Progenitor cell of endocrine pancreas (in vitro differentiated cells): Measurements from ENCODE around the gene HSPA5. TPM values are rescaled to one million over a fixed set of nuclear protein-coding genes. Genes with fewer than 3 reads are reported as not detected.
"Not testable (repeated sequence)": the region's sequence is repeated elsewhere in the genome, so short reads cannot be mapped to it uniquely, and the experiment has no call there.

Experiments
- DNase-seq: peaks from one replicate; pipeline ENCODE4 v3.0.0; 2021; ENCODE audit warnings: low spot score; ENCODE audit not compliant: unreplicated experiment
- H3K27ac Mint-ChIP-seq: 2 replicates; pipeline ENCODE4 v1.8.0; 2021; ENCODE audit warnings: mild to moderate bottlenecking, moderate library complexity, mixed read lengths
- H3K27me3 Mint-ChIP-seq: 2 replicates; pipeline ENCODE4 v1.8.0; 2021; ENCODE audit warnings: mixed read lengths
- H3K36me3 Mint-ChIP-seq: 2 replicates; pipeline ENCODE4 v1.8.0; 2022; ENCODE audit warnings: mixed read lengths; ENCODE audit not compliant: insufficient read depth
- H3K4me1 Mint-ChIP-seq: 2 replicates; pipeline ENCODE4 v1.8.0; 2021; ENCODE audit warnings: low read depth, mixed read lengths
- H3K4me3 Mint-ChIP-seq: 2 replicates; pipeline ENCODE4 v1.8.0; 2021; ENCODE audit warnings: low read depth, mild to moderate bottlenecking, moderate library complexity, mixed read lengths
- H3K9me3 Mint-ChIP-seq: 2 replicates; pipeline ENCODE4 v1.8.0; 2021; ENCODE audit warnings: low read depth, mixed read lengths
- CTCF ChIP-seq: fragments of 200-600 bp; sonication (generic); IDR thresholded peaks from one replicate; pipeline ENCODE4 v1.5.0; 2021; ENCODE audit warnings: antibody characterized with exemption, mild to moderate bottlenecking; ENCODE audit not compliant: unreplicated experiment
- total RNA-seq: library from RNA; stranded (reverse); gene quantifications from 2 replicates; pipeline ENCODE4 v1.2.1, GENCODE V29; 2021

The HSPA5 gene
- total RNA-seq, 1 donor from 2014 or later, result 288 TPM

- peak overlapping the region; percentile 87 for H3K27ac Mint-ChIP-seq
- TF ChIP-seq CTCF, result no peak
- H3K27me3 Mint-ChIP-seq, result no peaks in the 10 kb centered on the region
- H3K36me3 Mint-ChIP-seq, result peaks cover 38% of the 10 kb centered on the region
- peaks cover 34% of the 10 kb centered on the region for H3K4me1 Mint-ChIP-seq
- H3K4me3 Mint-ChIP-seq, result peak overlapping the region; percentile 94
- DNase-seq, result no peak
- H3K9me3 Mint-ChIP-seq, result no peaks in the 10 kb centered on the region
Measured at GRCh38 chr9:125238127-125238914, 2.8 kb downstream of the HSPA5 start.

GRCh38 chr9:125236520-125237159, 4.5 kb downstream of the HSPA5 start:
- Mint-ChIP-seq H3K36me3 (peaks cover 38% of the 10 kb centered on the region), H3K4me1 (peaks cover 31% of the 10 kb centered on the region), H3K27ac (peak overlapping the region; percentile 27), H3K4me3 (peak overlapping the region; percentile 9)
- H3K27me3 Mint-ChIP-seq, DNase-seq, H3K9me3 Mint-ChIP-seq: not testable (repeated sequence)

GRCh38 chr9:125235804-125236519, 5.2 kb downstream of the HSPA5 start:
- H3K36me3 Mint-ChIP-seq, result peaks cover 35% of the 10 kb centered on the region
- no peaks in the 10 kb centered on the region for H3K9me3 Mint-ChIP-seq
- peak overlapping the region; percentile 9 for H3K4me3 Mint-ChIP-seq
- DNase-seq, result no peak
- peaks cover 31% of the 10 kb centered on the region for H3K4me1 Mint-ChIP-seq
- H3K27ac Mint-ChIP-seq, result peak overlapping the region; percentile 90
- no peaks in the 10 kb centered on the region for H3K27me3 Mint-ChIP-seq
- no peak for TF ChIP-seq CTCF

GRCh38 chr9:125234099-125234498, 7.0 kb downstream of the HSPA5 start:
- peaks cover 30% of the 10 kb centered on the region for H3K36me3 Mint-ChIP-seq
- not testable (repeated sequence) for H3K27ac Mint-ChIP-seq

GRCh38 chr9:125233678-125234077, 7.5 kb downstream of the HSPA5 start:
- TF ChIP-seq CTCF, result no peak
- H3K9me3 Mint-ChIP-seq, result no peaks in the 10 kb centered on the region
- no peak for DNase-seq
- H3K27me3 Mint-ChIP-seq, result no peaks in the 10 kb centered on the region
- peaks cover 25% of the 10 kb centered on the region for H3K36me3 Mint-ChIP-seq
- peak overlapping the region; percentile 63 for H3K27ac Mint-ChIP-seq
- H3K4me1 Mint-ChIP-seq, result peaks cover 26% of the 10 kb centered on the region
- no peak overlapping the region for H3K4me3 Mint-ChIP-seq

More at GRCh38 chr9:125234099-125234498, 7.0 kb downstream of the HSPA5 start:
- H3K27me3 Mint-ChIP-seq, DNase-seq, H3K4me3 Mint-ChIP-seq, H3K9me3 Mint-ChIP-seq: not testable (repeated sequence)
- peaks cover 30% of the 10 kb centered on the region for H3K4me1 Mint-ChIP-seq

- no peaks in the 10 kb centered on the region for H3K9me3 Mint-ChIP-seq
- no peak overlapping the region for H3K4me3 Mint-ChIP-seq
- H3K27me3 Mint-ChIP-seq, result no peaks in the 10 kb centered on the region
- DNase-seq, result no peak
- H3K36me3 Mint-ChIP-seq, result no peaks in the 10 kb centered on the region
- TF ChIP-seq CTCF, result no peak
- no peaks in the 10 kb centered on the region for H3K4me1 Mint-ChIP-seq
- no peak overlapping the region for H3K27ac Mint-ChIP-seq
Measured at GRCh38 chr9:125227761-125228160, 13.4 kb downstream of the HSPA5 start.

- H3K27ac Mint-ChIP-seq, H3K4me3 Mint-ChIP-seq, H3K4me1 Mint-ChIP-seq, H3K36me3 Mint-ChIP-seq, H3K9me3 Mint-ChIP-seq, DNase-seq, H3K27me3 Mint-ChIP-seq: not testable (repeated sequence)
Measured at GRCh38 chr9:125224858-125225257, 16.3 kb downstream of the HSPA5 start.
